Midbrain (tissue), 1 donor: ENCODE measurements around the gene CROCC2.

Experiments
- DNase-seq: peaks from one replicate; lab custom pipeline; 2025; lab: John Stamatoyannopoulos, UW

CROCC2 gene

DNA sequence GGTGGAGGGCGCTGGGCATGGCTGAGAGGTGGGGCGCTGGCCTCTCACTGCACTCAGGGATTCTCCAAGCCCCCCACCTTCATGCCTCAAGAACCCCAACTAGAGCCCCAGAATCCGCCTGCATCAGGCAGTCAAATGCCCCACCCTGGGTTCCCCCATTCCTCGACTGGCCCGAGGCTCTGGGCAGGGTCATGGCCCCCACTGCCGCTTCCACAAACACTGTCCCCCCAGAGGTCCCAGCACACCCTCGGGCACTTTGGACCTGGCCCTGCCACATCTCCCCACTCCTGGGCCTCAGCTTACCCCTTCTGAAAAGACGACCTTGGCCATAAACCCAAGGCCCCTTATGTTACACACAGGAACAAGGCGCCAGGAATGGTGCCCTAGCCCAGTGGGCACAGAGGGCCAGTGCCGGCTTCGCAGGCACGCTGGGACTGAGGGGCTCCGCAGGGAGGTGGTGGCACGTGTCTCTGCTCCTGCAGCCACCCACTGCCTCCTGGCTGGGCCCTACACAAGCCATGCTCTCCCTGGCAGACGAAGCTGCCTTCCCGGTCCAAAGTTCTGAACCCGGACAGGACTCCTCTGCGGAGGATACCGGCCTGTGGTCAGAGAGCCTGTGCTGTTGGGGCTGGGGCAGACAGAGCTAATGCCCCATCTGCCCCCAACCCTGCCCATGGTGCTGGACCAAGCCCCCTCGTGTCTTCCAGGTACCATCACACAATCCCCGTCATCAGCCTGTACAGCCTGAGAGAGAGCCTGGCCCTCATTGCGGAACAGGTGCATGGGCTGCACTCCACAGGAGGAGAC lies 30.7 kb upstream of the CROCC2 start:
- no peak for DNase-seq

GRCh38 chr2:240876035-240876474 lies 30.1 kb upstream of the CROCC2 start:
- no peak for DNase-seq

- DNase-seq = no peak
These were observed 29.5 kb upstream of the CROCC2 start for GRCh38 chr2:240876475-240877251.

- no peak for DNase-seq
These were observed 28.4 kb upstream of the CROCC2 start for GRCh38 chr2:240877460-240878340.

DNA sequence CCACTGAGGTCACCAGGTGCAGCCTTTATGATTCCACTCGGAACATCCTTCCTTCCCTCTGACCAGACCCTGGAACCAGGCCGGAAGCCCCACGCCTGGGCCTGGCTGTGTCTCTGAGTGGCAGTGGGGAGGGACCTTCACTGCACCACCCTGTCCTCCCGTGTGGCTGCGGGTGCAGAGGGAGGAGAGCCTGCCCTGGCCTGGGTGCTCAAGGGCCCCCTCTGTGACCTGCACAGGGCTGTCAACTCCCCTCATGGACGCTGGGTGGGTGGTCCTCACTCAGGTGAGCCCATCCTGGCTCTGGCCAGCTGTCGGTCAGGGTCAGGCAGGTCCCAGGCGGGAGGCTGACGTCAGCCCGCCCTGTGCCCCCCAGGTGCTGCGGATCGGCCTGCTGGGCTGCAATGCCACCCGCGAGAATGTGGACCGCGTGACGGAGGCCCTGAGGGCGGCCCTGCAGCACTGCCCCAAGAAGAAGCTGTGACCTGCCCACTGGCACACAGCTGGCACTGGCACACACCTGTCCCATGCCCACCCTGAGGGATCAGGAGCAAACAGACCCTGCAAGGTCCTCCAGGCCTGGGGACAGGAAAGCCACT lies 27.7 kb upstream of the CROCC2 start:
- no peak for DNase-seq

DNA sequence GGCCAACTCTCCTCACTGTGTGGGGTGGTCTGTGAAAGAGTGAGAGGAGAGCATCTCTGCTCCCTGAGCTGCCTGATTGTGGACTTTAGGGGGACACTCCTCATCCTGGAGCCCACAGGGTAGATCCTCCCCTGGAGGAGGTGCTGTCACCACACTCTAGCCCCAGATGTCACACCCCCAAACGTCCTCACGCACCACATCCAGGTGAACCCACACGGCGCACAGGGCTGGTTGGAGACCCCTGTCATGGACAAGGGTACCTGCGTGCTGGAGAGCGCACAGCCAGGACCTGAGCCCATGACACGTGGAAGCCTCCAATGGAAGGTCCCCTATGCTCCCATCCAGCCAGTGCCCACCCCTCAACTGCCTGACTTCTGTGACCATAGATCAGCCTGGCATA lies 27.0 kb upstream of the CROCC2 start:
- DNase-seq = no peak

GRCh38 chr2:240881913-240882312 lies 24.2 kb upstream of the CROCC2 start:
- no peak for DNase-seq

- no peak for DNase-seq
These were observed 21.9 kb upstream of the CROCC2 start for GRCh38 chr2:240884221-240884620.

- DNase-seq = no peak
These were observed 21.4 kb upstream of the CROCC2 start for GRCh38 chr2:240884745-240885144.

DNA sequence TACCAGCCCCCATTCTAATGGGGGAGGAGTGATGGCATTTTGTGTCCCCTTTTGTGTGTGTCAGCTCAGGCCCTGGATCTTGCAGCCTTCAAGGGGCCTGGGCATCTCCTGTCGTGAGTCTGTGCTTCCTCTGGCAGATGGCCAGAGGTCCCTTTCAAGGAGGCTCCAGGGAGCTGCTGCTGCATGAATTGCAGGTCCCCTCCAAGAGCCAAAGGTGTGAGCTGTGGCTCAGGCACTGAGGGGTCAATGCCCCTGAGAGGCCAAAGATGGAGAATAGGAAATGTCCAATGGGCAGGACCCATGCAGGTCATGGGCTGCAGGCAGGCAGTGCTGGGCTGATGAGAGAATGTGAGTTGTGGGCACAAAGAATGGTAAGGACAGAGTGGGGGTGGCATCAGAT lies 20.6 kb upstream of the CROCC2 start:
- no peak for DNase-seq

- DNase-seq = no peak
These were observed 20.0 kb upstream of the CROCC2 start for GRCh38 chr2:240886023-240886565.

- no peak for DNase-seq
These were observed 19.2 kb upstream of the CROCC2 start for GRCh38 chr2:240886678-240887609.

DNA sequence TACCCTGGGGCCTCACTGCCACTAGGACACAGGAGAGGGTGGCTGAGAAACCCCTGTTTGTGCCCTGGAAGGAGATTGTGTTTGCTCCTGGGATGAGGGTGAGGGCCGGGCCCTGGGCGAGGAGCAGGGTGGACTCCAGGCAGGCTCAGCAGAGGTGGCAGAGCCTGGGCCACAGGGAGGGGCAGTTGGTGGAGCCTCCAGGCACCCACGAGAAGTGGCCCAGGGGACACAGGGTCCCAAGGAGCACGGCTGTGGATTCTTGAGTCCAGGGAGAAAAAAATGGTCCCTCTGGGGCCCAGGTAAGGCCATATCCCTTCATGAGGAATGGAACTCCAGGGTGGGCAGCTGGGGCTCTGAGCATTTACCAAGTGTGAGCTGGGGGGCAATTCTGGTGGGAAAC lies 18.5 kb upstream of the CROCC2 start:
- no peak for DNase-seq

- DNase-seq = no peak
These were observed 17.8 kb upstream of the CROCC2 start for GRCh38 chr2:240888130-240888889.

- DNase-seq = no peak
These were observed 17.1 kb upstream of the CROCC2 start for GRCh38 chr2:240888890-240889573.

DNA sequence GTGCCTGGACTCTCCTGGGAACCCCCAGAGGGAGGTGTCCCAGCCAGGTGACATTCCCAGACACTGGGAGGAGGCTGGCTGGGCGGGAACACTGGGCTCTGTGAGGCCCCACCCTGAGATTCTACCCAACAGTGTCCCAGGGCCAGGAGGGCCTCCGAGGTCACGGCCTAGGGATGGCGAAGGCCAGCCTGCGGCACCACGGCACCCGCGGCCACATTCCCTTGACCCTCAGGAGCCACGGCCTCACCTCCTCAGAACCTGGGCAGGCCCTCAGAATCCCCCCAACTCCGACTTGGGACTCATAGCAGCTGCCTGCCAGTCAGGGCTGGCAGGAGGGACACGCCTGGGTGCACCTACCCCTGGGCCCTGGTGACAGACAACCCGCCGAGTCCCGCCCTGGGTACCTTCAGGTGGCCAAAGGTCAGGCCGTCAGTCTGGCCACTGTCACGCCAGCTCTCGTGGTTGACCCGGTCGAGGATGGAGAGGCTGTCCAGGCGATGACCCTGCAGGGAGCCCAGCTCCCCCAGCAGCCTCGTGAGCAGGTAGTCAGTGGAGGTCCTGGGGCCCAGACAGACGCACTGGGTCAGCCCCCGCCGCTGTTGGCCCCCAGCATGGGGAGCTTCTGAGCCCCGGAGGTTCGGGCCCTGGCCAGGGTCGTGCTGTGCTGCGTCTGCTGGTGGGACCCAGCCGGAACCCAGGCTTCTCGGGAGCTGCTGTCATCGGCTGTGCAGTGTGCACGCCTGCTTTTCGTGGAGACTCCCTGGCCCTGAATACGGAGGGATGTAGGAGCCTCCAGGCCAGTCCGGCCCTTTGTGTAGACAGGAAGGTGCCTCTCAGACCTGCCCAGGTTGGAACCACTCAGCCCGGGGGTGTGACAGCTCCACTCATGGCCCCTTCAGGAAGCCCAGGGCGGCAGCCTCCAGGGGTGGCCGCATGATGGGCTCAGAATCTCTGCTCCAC lies 16.3 kb upstream of the CROCC2 start:
- DNase-seq = no peak

DNA sequence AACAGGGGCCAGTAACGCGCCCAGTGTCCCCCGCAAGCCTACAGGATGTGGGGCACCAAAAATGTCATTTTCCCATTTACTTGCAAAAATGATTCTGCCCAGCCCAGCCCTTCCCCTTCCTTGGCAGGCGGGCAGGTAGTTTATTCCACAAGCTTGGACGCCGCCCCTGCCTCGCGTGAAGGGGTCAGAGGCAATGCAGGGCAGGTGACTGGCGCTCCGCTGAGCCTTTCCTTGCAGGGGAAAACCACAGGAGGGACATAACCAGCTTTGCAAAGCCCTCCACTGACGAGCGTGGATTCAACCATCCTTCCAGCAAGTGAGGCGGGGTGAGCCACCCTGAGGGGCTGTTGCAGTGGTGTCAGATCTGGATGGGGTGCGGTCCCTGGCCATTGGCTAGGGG lies 15.4 kb upstream of the CROCC2 start:
- no peak for DNase-seq
